HepG2 (cell line): ENCODE results near the gene DDR1. TPM values are rescaled to one million over a fixed set of nuclear protein-coding genes. Genes with fewer than 3 reads are reported as not detected.

Source experiments
- BHLHE40 ChIP-seq: IDR thresholded peaks from 2 replicates; pipeline ENCODE4 v1.6.1; 2011; ENCODE audit warnings: low read length, improper control_type of control experiment
- DMTF1 ChIP-seq: sonication (generic); formaldehyde crosslinking; IDR thresholded peaks from 2 replicates; pipeline ENCODE4 v1.4.0; 2020; ENCODE audit warnings: mild to moderate bottlenecking, missing genetic modification reagents
- GABPB1 ChIP-seq: IDR thresholded peaks from 2 replicates; pipeline ENCODE4 v1.6.1; 2016; ENCODE audit warnings: mild to moderate bottlenecking, missing genetic modification reagents, moderate library complexity, missing compliant biosample characterization
- MTA3 ChIP-seq: sonication (generic); formaldehyde crosslinking; IDR thresholded peaks from 2 replicates; pipeline ENCODE4 v1.4.0; 2020; ENCODE audit warnings: missing genetic modification reagents
- MTF2 ChIP-seq: sonication (generic); formaldehyde crosslinking; IDR thresholded peaks from 2 replicates; pipeline ENCODE4 v1.5.0; 2020; ENCODE audit warnings: missing genetic modification reagents, borderline replicate concordance
- PCBP1 ChIP-seq: fragments of 200-400 bp; formaldehyde crosslinking; IDR thresholded peaks from 2 replicates; pipeline ENCODE4 v1.6.1; 2017; ENCODE audit warnings: mild to moderate bottlenecking, low read depth, low read length, borderline replicate concordance
- TMF1 ChIP-seq: sonication (generic); formaldehyde crosslinking; IDR thresholded peaks from 2 replicates; pipeline ENCODE4 v1.8.1; 2022; ENCODE audit warnings: low read depth, missing genetic modification reagents
- ZBTB2 ChIP-seq: sonication (generic); formaldehyde crosslinking; IDR thresholded peaks from 2 replicates; pipeline ENCODE4 v1.8.0; 2022; ENCODE audit warnings: low read depth, missing genetic modification reagents
- ZBTB39 ChIP-seq: sonication (generic); formaldehyde crosslinking; IDR thresholded peaks from 2 replicates; pipeline ENCODE4 v1.5.0; 2020; ENCODE audit warnings: missing genetic modification reagents
- ZC3H13 ChIP-seq: sonication (generic); formaldehyde crosslinking; IDR thresholded peaks from 2 replicates; pipeline ENCODE4 v1.8.1; 2023; ENCODE audit warnings: mild to moderate bottlenecking, missing genetic modification reagents, moderate library complexity
- ZNF331 ChIP-seq: sonication (generic); formaldehyde crosslinking; IDR thresholded peaks from 2 replicates; pipeline ENCODE4 v1.4.0; 2020; ENCODE audit warnings: missing genetic modification reagents
- ZNF446 ChIP-seq: sonication (generic); formaldehyde crosslinking; IDR thresholded peaks from 2 replicates; pipeline ENCODE4 v1.5.0; 2020; ENCODE audit warnings: mild to moderate bottlenecking, missing genetic modification reagents
- ZNF484 ChIP-seq: sonication (generic); formaldehyde crosslinking; IDR thresholded peaks from 2 replicates; pipeline ENCODE4 v1.5.1; 2020; ENCODE audit warnings: mild to moderate bottlenecking, low read depth, missing genetic modification reagents, borderline replicate concordance
- ZNF556 ChIP-seq: sonication (generic); formaldehyde crosslinking; IDR thresholded peaks from 2 replicates; pipeline ENCODE4 v1.4.0; 2020; ENCODE audit warnings: mild to moderate bottlenecking, missing genetic modification reagents, borderline replicate concordance
- ZNF572 ChIP-seq: sonication (generic); formaldehyde crosslinking; IDR thresholded peaks from 2 replicates; pipeline ENCODE4 v1.5.1; 2020; ENCODE audit warnings: mild to moderate bottlenecking, missing genetic modification reagents
- polyA plus RNA-seq, 8 experiments: library from polyadenylated mRNA; depleted of rRNA in 3 of 8; stranded (reverse) in 7 of 8; unstranded in 1 of 8; fragments of >200 nt; fragmentation: Illumina TruSeq in 4 of 8; extraction: Trizol in 4 of 8; gene quantifications; 2 replicates each; pipeline versions ENCODE4 v1.2.1 to v1.2.3, GENCODE V29; 2011 to 2016; ENCODE audit warnings: low read depth in 4 of 8, missing spikeins in 1 of 8, mixed read lengths in 1 of 8; ENCODE audit not compliant: insufficient read depth in 1 of 8
- total RNA-seq, 5 experiments: library from RNA; depleted of rRNA; stranded (reverse); fragments of >200 nt; fragmentation: Illumina TruSeq; extraction: Trizol; gene quantifications; 2 replicates each; pipeline ENCODE4 v1.2.3, GENCODE V29; 2016; ENCODE audit warnings: low read depth in 1 of 5
- TF ChIP-seq, protein P1 (sequence below): sonication (generic); formaldehyde crosslinking; IDR thresholded peaks from 2 replicates; pipeline ENCODE4 v1.4.0; 2020; ENCODE audit warnings: missing genetic modification reagents
- TF ChIP-seq, protein P2 (sequence below): conservative IDR thresholded peaks from 2 replicates; pipeline ENCODE4 v1.6.1; 2018; ENCODE audit warnings: missing genetic modification reagents
- TF ChIP-seq, protein P3 (sequence below): sonication (generic); formaldehyde crosslinking; IDR thresholded peaks from 2 replicates; pipeline ENCODE4 v1.4.0; 2020; ENCODE audit warnings: missing genetic modification reagents

Gene DDR1
- total and polyA plus RNA-seq, 2 of the 13 experiments (the other 11 are each of a cell fraction or from before 2014, with no cell fraction given): 16.7 to 20.2 TPM

GRCh38 chr6:30907758-30908591, 23.7 kb downstream of the DDR1 start, which contains the start of gene GTF2H4 (continued):
- TF ChIP-seq, protein P1, sequence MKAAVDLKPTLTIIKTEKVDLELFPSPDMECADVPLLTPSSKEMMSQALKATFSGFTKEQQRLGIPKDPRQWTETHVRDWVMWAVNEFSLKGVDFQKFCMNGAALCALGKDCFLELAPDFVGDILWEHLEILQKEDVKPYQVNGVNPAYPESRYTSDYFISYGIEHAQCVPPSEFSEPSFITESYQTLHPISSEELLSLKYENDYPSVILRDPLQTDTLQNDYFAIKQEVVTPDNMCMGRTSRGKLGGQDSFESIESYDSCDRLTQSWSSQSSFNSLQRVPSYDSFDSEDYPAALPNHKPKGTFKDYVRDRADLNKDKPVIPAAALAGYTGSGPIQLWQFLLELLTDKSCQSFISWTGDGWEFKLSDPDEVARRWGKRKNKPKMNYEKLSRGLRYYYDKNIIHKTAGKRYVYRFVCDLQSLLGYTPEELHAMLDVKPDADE: no peak
- TF ChIP-seq GABPB1 (CRISPR knock-in tag) (peak; percentile 97), MTF2 (CRISPR knock-in tag) (peak; percentile 58; the same call in 1 of the 2 replicates), ZBTB2 (CRISPR knock-in tag) (no peak), ZNF331 (CRISPR knock-in tag) (no peak; the same call in 1 of the 2 replicates), BHLHE40 (0 out of 2 replicates have a peak, but pooled peaks have one; percentile 5), TMF1 (CRISPR knock-in tag) (no peak; the same call in 1 of the 2 replicates), DMTF1 (CRISPR knock-in tag) (0 out of 2 replicates have a peak, but pooled peaks have one; percentile 39), ZNF446 (no peak; the same call in 1 of the 2 replicates), PCBP1 (peak; percentile 97), MTA3 (CRISPR knock-in tag) (no peak), ZBTB39 (CRISPR knock-in tag) (peak; percentile 47; the same call in 1 of the 2 replicates), ZNF556 (CRISPR knock-in tag) (peak; percentile 97), ZNF572 (CRISPR knock-in tag) (peak; percentile 97), ZNF484 (CRISPR knock-in tag) (no peak), ZC3H13 (CRISPR knock-in tag) (peak; percentile 15; the same call in 1 of the 2 replicates)
- TF ChIP-seq, protein P2, sequence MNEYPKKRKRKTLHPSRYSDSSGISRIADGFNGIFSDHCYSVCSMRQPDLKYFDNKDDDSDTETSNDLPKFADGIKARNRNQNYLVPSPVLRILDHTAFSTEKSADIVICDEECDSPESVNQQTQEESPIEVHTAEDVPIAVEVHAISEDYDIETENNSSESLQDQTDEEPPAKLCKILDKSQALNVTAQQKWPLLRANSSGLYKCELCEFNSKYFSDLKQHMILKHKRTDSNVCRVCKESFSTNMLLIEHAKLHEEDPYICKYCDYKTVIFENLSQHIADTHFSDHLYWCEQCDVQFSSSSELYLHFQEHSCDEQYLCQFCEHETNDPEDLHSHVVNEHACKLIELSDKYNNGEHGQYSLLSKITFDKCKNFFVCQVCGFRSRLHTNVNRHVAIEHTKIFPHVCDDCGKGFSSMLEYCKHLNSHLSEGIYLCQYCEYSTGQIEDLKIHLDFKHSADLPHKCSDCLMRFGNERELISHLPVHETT (CRISPR knock-in tag): peak; percentile 89
- TF ChIP-seq, protein P3, sequence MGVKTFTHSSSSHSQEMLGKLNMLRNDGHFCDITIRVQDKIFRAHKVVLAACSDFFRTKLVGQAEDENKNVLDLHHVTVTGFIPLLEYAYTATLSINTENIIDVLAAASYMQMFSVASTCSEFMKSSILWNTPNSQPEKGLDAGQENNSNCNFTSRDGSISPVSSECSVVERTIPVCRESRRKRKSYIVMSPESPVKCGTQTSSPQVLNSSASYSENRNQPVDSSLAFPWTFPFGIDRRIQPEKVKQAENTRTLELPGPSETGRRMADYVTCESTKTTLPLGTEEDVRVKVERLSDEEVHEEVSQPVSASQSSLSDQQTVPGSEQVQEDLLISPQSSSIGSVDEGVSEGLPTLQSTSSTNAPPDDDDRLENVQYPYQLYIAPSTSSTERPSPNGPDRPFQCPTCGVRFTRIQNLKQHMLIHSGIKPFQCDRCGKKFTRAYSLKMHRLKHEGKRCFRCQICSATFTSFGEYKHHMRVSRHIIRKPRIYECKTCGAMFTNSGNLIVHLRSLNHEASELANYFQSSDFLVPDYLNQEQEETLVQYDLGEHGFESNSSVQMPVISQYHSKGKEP (CRISPR knock-in tag): peak; percentile 37; the same call in 1 of the 2 replicates
